SK-N-SH (cell line): ENCODE measurements around the gene ADAMTS1. TPM values are rescaled to one million over a fixed set of nuclear protein-coding genes. Genes with fewer than 3 reads are reported as not detected.

ENCODE experiments used
- CTCF ChIA-PET: fragments of 300-600, 350-600 bp; formaldehyde crosslinking; extraction: SDS; loops from one replicate; lab custom pipeline; 2021; lab: Yijun Ruan, JAX
- POLR2A ChIA-PET: fragments of 350-600 bp; sonication (Branson Sonifier 250); formaldehyde crosslinking; extraction: SDS; loops from one replicate; lab custom pipeline; 2020; ENCODE audit warnings: antibody characterized with exemption, inconsistent platforms; lab: Yijun Ruan, JAX
- DNase-seq: peaks from one replicate; pipeline ENCODE4 v3.0.0; 2012
- H2AFZ ChIP-seq: fragments of 200-600 bp; sonication (generic); 2 replicates; pipeline ENCODE4 v1.8.1; 2016; ENCODE audit warnings: antibody characterized with exemption, mild to moderate bottlenecking, low read depth
- H3F3A ChIP-seq: fragments of 200-600 bp; sonication (generic); replicated peaks from 2 replicates; pipeline ENCODE3; 2016; ENCODE audit warnings: antibody characterized with exemption, mild to moderate bottlenecking; ENCODE audit not compliant: insufficient read depth
- H3K27ac ChIP-seq, 2 experiments: fragments of 200-500 bp in 1 of 2; fragments of 200-600 bp in 1 of 2; sonication (Bioruptor generic) in 1 of 2; sonication (generic), shearing (Covaris generic) in 1 of 2; 2 replicates each; pipeline versions ENCODE4 v1.5.1 to v1.6.1; 2014 to 2016; ENCODE audit warnings: low read depth in 2 of 2, inconsistent platforms in 1 of 2, low read length in 1 of 2, mild to moderate bottlenecking in 1 of 2, mixed read lengths in 1 of 2
- H3K27me3 ChIP-seq: fragments of 200-600 bp; sonication (generic), shearing (Covaris generic); 2 replicates; pipeline ENCODE4 v1.6.1; 2016; ENCODE audit warnings: mixed run types; ENCODE audit not compliant: insufficient read depth
- H3K36me3 ChIP-seq, 2 experiments: fragments of 200-500 bp in 1 of 2; fragments of 200-600 bp in 1 of 2; sonication (Bioruptor generic) in 1 of 2; sonication (generic) in 1 of 2; replicated peaks in 1 of 2; 2 replicates each; pipeline versions ENCODE3 to v1.5.1; 2014 to 2016; ENCODE audit warnings: low read length in 1 of 2, mild to moderate bottlenecking in 1 of 2; ENCODE audit not compliant: insufficient read depth in 2 of 2, control insufficient read depth in 1 of 2
- H3K4me1 ChIP-seq, 2 experiments: fragments of 200-500 bp in 1 of 2; fragments of 200-600 bp in 1 of 2; sonication (Bioruptor generic) in 1 of 2; sonication (generic), shearing (Covaris generic) in 1 of 2; 2 replicates each; pipeline versions ENCODE4 v1.5.1 to v1.6.1; 2014 to 2016; ENCODE audit warnings: low read depth in 1 of 2, low read length in 1 of 2, mixed run types in 1 of 2; ENCODE audit not compliant: insufficient read depth in 2 of 2, control insufficient read depth in 1 of 2
- H3K4me2 ChIP-seq: fragments of 200-600 bp; sonication (generic), shearing (Covaris generic); 2 replicates; pipeline ENCODE4 v1.6.1; 2017; ENCODE audit warnings: mixed run types
- H3K4me3 ChIP-seq, 2 experiments: fragments of 200-500 bp in 1 of 2; fragments of 200-600 bp in 1 of 2; sonication (Bioruptor generic) in 1 of 2; sonication (generic), shearing (Covaris generic) in 1 of 2; 2 replicates each; pipeline versions ENCODE4 v1.5.1 to v1.8.1; 2014 to 2016; ENCODE audit warnings: low read depth in 2 of 2, inconsistent platforms in 1 of 2, low read length in 1 of 2, mild to moderate bottlenecking in 1 of 2, mixed read lengths in 1 of 2, moderate library complexity in 1 of 2
- H3K79me2 ChIP-seq: fragments of 200-600 bp; sonication (generic); 2 replicates; pipeline ENCODE4 v1.8.1; 2017; ENCODE audit warnings: mild to moderate bottlenecking; ENCODE audit not compliant: insufficient read depth
- H3K9ac ChIP-seq: fragments of 200-600 bp; sonication (generic); 2 replicates; pipeline ENCODE4 v1.6.1; 2017; ENCODE audit warnings: mixed run types
- H3K9me2 ChIP-seq: fragments of 200-600 bp; sonication (generic); 2 replicates; pipeline ENCODE4 v1.6.1; 2017; ENCODE audit warnings: mixed run types
- H3K9me3 ChIP-seq: fragments of 200-600 bp; sonication (generic); 2 replicates; pipeline ENCODE4 v1.6.1; 2017; ENCODE audit warnings: mixed run types, mild to moderate bottlenecking, moderate library complexity
- H4K20me1 ChIP-seq: fragments of 200-600 bp; sonication (generic); 2 replicates; pipeline ENCODE4 v1.6.1; 2017; ENCODE audit warnings: mild to moderate bottlenecking, mixed run types; ENCODE audit not compliant: insufficient read depth
- CTCF ChIP-seq: fragments of 200-600 bp; sonication (generic); IDR thresholded peaks from 2 replicates; pipeline ENCODE4 v1.6.1; 2017; ENCODE audit warnings: antibody characterized with exemption, mild to moderate bottlenecking, moderate library complexity
- EP300 ChIP-seq, 2 experiments: IDR thresholded peaks; 2 replicates each; pipeline versions ENCODE4 v1.4.0 to v1.6.1; 2012; ENCODE audit warnings: borderline replicate concordance in 1 of 2, low read depth in 1 of 2, low read length in 1 of 2
- FOSL2 ChIP-seq: IDR thresholded peaks from 2 replicates; pipeline ENCODE4 v1.4.0; 2012; ENCODE audit warnings: low read depth, mild to moderate bottlenecking, moderate library complexity, borderline replicate concordance
- FOXM1 ChIP-seq: IDR thresholded peaks from 2 replicates; pipeline ENCODE4 v1.4.0; 2012; ENCODE audit warnings: low read depth, mild to moderate bottlenecking
- GABPA ChIP-seq: IDR thresholded peaks from 2 replicates; pipeline ENCODE4 v1.4.0; 2012; ENCODE audit warnings: low read depth, mild to moderate bottlenecking
- GATA2 ChIP-seq: sonication (generic); formaldehyde crosslinking; IDR thresholded peaks from 2 replicates; pipeline ENCODE4 v1.5.0; 2020; ENCODE audit warnings: mild to moderate bottlenecking, missing genetic modification reagents
- JUND ChIP-seq: IDR thresholded peaks from 2 replicates; pipeline ENCODE4 v1.4.0; 2012
- MAX ChIP-seq: IDR thresholded peaks from 2 replicates; pipeline ENCODE4 v1.4.0; 2012; ENCODE audit warnings: low read depth
- MEF2A ChIP-seq: IDR thresholded peaks from 2 replicates; pipeline ENCODE4 v1.4.0; 2012; ENCODE audit warnings: low read depth, borderline replicate concordance
- NFIC ChIP-seq: IDR thresholded peaks from 2 replicates; pipeline ENCODE4 v1.4.0; 2012; ENCODE audit warnings: borderline replicate concordance
- NRF1 ChIP-seq: IDR thresholded peaks from 2 replicates; pipeline ENCODE4 v1.6.1; 2012; ENCODE audit warnings: low read depth, mild to moderate bottlenecking, low read length
- RAD21 ChIP-seq: IDR thresholded peaks from 2 replicates; pipeline ENCODE4 v1.6.1; 2012; ENCODE audit warnings: mild to moderate bottlenecking, low read length
- REST ChIP-seq: IDR thresholded peaks from 2 replicates; pipeline ENCODE4 v1.6.1; 2012; ENCODE audit warnings: mild to moderate bottlenecking, low read depth, low read length, moderate library complexity
- RXRA ChIP-seq: IDR thresholded peaks from 2 replicates; pipeline ENCODE4 v1.4.0; 2012; ENCODE audit warnings: low read depth, mild to moderate bottlenecking, borderline replicate concordance
- TAF1 ChIP-seq: IDR thresholded peaks from 2 replicates; pipeline ENCODE4 v1.6.1; 2012; ENCODE audit warnings: low read depth, mild to moderate bottlenecking, low read length, moderate library complexity, borderline replicate concordance
- TEAD4 ChIP-seq: IDR thresholded peaks from 2 replicates; pipeline ENCODE4 v1.4.0; 2012; ENCODE audit warnings: mild to moderate bottlenecking, borderline replicate concordance; ENCODE audit not compliant: insufficient read depth
- YY1 ChIP-seq: IDR thresholded peaks from 2 replicates; pipeline ENCODE4 v1.4.0; 2012; ENCODE audit warnings: low read depth, mild to moderate bottlenecking
- ZBTB33 ChIP-seq: IDR thresholded peaks from 2 replicates; pipeline ENCODE4 v1.4.0; 2012; ENCODE audit warnings: low read depth, borderline replicate concordance
- WGBS: methylation state at CpG from one replicate; pipeline ENCODE4 v1.1.6; 2017; ENCODE audit warnings: low lambda C conversion rate; 5-methylcytosine and 5-hydroxymethylcytosine counted together
- polyA plus RNA-seq, 3 experiments: library from polyadenylated mRNA; depleted of rRNA; stranded (reverse); fragments of >200 nt; gene quantifications; 2 replicates each; pipeline ENCODE4 v1.2.3, GENCODE V29; 2012

Gene ADAMTS1
- polyA plus RNA-seq, 1 of the 3 experiments (the other 2 are of a cell fraction): 137 TPM

GRCh38 chr21:26842300-26842699 lies 2.9 kb downstream of the ADAMTS1 start:
- TF ChIP-seq GATA2 (CRISPR knock-in tag): no peak
- no peak for TF ChIP-seq RAD21
- no peak for TF ChIP-seq EP300 (IDR thresholded peaks at IDR 0.05; ENCODE audit: borderline replicate concordance in 1 of 2, low read depth in 1 of 2, low read length in 1 of 2)
- TF ChIP-seq FOXM1: no peak
- TF ChIP-seq REST: no peak
- no peak for TF ChIP-seq GABPA
- TF ChIP-seq MEF2A: no peak
- no peak for TF ChIP-seq YY1
- TF ChIP-seq TAF1: no peak
- no peak for TF ChIP-seq TEAD4
- no peak for TF ChIP-seq FOSL2
- no peak for TF ChIP-seq CTCF
- TF ChIP-seq NRF1: no peak
- TF ChIP-seq JUND: no peak
- no peak for TF ChIP-seq MAX
- no peak for TF ChIP-seq RXRA
- no peak for TF ChIP-seq NFIC
- TF ChIP-seq ZBTB33: no peak
- no peak overlapping the region for H2AFZ ChIP-seq
- no peak for DNase-seq
- H3K4me2 ChIP-seq: peak overlapping the region; percentile 83
- peaks cover 46% of the 10 kb centered on the region for H3K79me2 ChIP-seq
- peaks cover 29 to 33% of the 10 kb centered on the region in 2 experiments; a peak in 3 of 4 replicates for H3K4me1 ChIP-seq
- H4K20me1 ChIP-seq: peaks cover 77% of the 10 kb centered on the region
- no peaks in the 10 kb centered on the region for H3K27me3 ChIP-seq
- peak overlapping the region; percentile 58 to 78 for H3K27ac ChIP-seq
- H3K9me2 ChIP-seq: no peaks in the 10 kb centered on the region
- peaks cover 54% of the 10 kb centered on the region for H3F3A ChIP-seq
- peak overlapping the region; percentile 89 to 91 for H3K4me3 ChIP-seq
- peak overlapping the region; percentile 90 for H3K9ac ChIP-seq
- POLR2A ChIA-PET: interaction anchor here (0.7 kb wide), 1 partner anchor 85 kb away, joined by 3 read pairs; no protein-coding TSS in a partner anchor
- CTCF ChIA-PET: interaction anchor here (0.7 to 7.1 kb wide), 4 partner anchors 8 to 1903 kb away, joined by 3 to 92 read pairs (median 12); no protein-coding TSS in a partner anchor
- peaks cover 48 to 54% of the 10 kb centered on the region in 2 experiments for H3K36me3 ChIP-seq
- WGBS: 81% methylated on average over 11 of the region's 11 CpGs
- H3K9me3 ChIP-seq: no peaks in the 10 kb centered on the region
